Liver (tissue), 9 donors: ENCODE measurements around the gene PRDM2. TPM values are rescaled to one million over a fixed set of nuclear protein-coding genes. Genes with fewer than 3 reads are reported as not detected.

Experiments used
- DNase-seq: peaks from one replicate; pipeline ENCODE4 v3.0.0-alpha.2; 2017; ENCODE audit warnings: low spot score
- H3K27ac ChIP-seq, 2 donors: one replicate each; pipeline ENCODE4 v1.7.0; 2013; ENCODE audit warnings: inconsistent platforms in 2 of 2, low read length in 2 of 2, control low read depth in 1 of 2, low read depth in 1 of 2, mild to moderate bottlenecking in 1 of 2
- H3K27me3 ChIP-seq, 4 donors: one replicate each; pipeline versions ENCODE4 v1.6.1 to v1.7.0; 2013; ENCODE audit warnings: low read length in 3 of 4, inconsistent platforms in 1 of 4, mild to moderate bottlenecking in 1 of 4, moderate library complexity in 1 of 4; ENCODE audit not compliant: control insufficient read depth in 4 of 4, insufficient read depth in 4 of 4
- H3K36me3 ChIP-seq, 4 donors: one replicate each; pipeline versions ENCODE4 v1.6.1 to v1.7.0; 2013; ENCODE audit warnings: low read length in 3 of 4, mild to moderate bottlenecking in 3 of 4, low read depth in 1 of 4, moderate library complexity in 1 of 4; ENCODE audit not compliant: control insufficient read depth in 4 of 4, insufficient read depth in 3 of 4
- H3K4me1 ChIP-seq, 4 donors: one replicate each; pipeline versions ENCODE4 v1.6.1 to v1.7.0; 2013; ENCODE audit warnings: low read length in 3 of 4, mild to moderate bottlenecking in 3 of 4, moderate library complexity in 1 of 4; ENCODE audit not compliant: control insufficient read depth in 4 of 4, insufficient read depth in 4 of 4
- H3K4me3 ChIP-seq, 3 donors: one replicate each; pipeline versions ENCODE4 v1.6.1 to v1.7.0; 2013; ENCODE audit warnings: low read length in 3 of 3, control low read depth in 1 of 3, low read depth in 1 of 3, mild to moderate bottlenecking in 1 of 3
- H3K9ac ChIP-seq, 2 donors: one replicate each; pipeline ENCODE4 v1.7.0; 2013; ENCODE audit warnings: low read length in 2 of 2, mild to moderate bottlenecking in 2 of 2, moderate library complexity in 2 of 2, control low read depth in 1 of 2, low read depth in 1 of 2
- H3K9me3 ChIP-seq, 4 donors: one replicate each; pipeline versions ENCODE4 v1.6.1 to v1.7.0; 2013; ENCODE audit warnings: low read length in 3 of 4; ENCODE audit not compliant: control insufficient read depth in 4 of 4
- EGR1 ChIP-seq, 2 donors: IDR thresholded peaks; 2 replicates each; pipeline ENCODE4 v1.6.1; 2016 to 2018; ENCODE audit warnings: antibody characterized with exemption in 2 of 2, low read depth in 2 of 2
- FOXA1 ChIP-seq: IDR thresholded peaks from 2 replicates; pipeline ENCODE4 v1.6.1; 2016; ENCODE audit warnings: antibody characterized with exemption
- FOXA2 ChIP-seq: IDR thresholded peaks from 2 replicates; pipeline ENCODE4 v1.6.1; 2016; ENCODE audit warnings: antibody characterized with exemption
- GABPA ChIP-seq, 2 donors: IDR thresholded peaks in 1 of 2; conservative IDR thresholded peaks in 1 of 2; 2 replicates each; pipeline ENCODE4 v1.6.1; 2016; ENCODE audit warnings: antibody characterized with exemption in 2 of 2, mild to moderate bottlenecking in 1 of 2, moderate library complexity in 1 of 2
- HNF4A ChIP-seq, 2 donors: conservative IDR thresholded peaks; 2 replicates each; pipeline ENCODE4 v1.6.1; 2016; ENCODE audit warnings: antibody characterized with exemption in 2 of 2, mild to moderate bottlenecking in 2 of 2
- HNF4G ChIP-seq: IDR thresholded peaks from 2 replicates; pipeline ENCODE4 v1.6.1; 2016; ENCODE audit warnings: antibody characterized with exemption
- JUND ChIP-seq, 2 donors: IDR thresholded peaks; 2 replicates each; pipeline ENCODE4 v1.6.1; 2016; ENCODE audit warnings: antibody characterized with exemption in 2 of 2
- NR2F2 ChIP-seq: IDR thresholded peaks from 2 replicates; pipeline ENCODE4 v1.6.1; 2016; ENCODE audit warnings: antibody characterized with exemption
- RAD21 ChIP-seq, 2 donors: IDR thresholded peaks; 2 replicates each; pipeline ENCODE4 v1.6.1; 2016; ENCODE audit warnings: antibody characterized with exemption in 2 of 2, mild to moderate bottlenecking in 2 of 2
- RXRA ChIP-seq, 2 donors: IDR thresholded peaks; 2 replicates each; pipeline ENCODE4 v1.6.1; 2017 to 2018; ENCODE audit warnings: antibody characterized with exemption in 2 of 2, mild to moderate bottlenecking in 1 of 2
- SP1 ChIP-seq: IDR thresholded peaks from 2 replicates; pipeline ENCODE4 v1.6.1; 2018; ENCODE audit warnings: antibody characterized with exemption, mild to moderate bottlenecking
- TAF1 ChIP-seq: conservative IDR thresholded peaks from 2 replicates; pipeline ENCODE4 v1.6.1; 2016; ENCODE audit warnings: antibody characterized with exemption, mild to moderate bottlenecking
- YY1 ChIP-seq: IDR thresholded peaks from 2 replicates; pipeline ENCODE4 v1.6.1; 2016; ENCODE audit warnings: antibody characterized with exemption, mild to moderate bottlenecking
- WGBS: extraction: QIAGEN DNeasy Blood & Tissue Kit; methylation state at CpG from one replicate; pipeline ENCODE4 v1.1.7; 2013; 5-methylcytosine and 5-hydroxymethylcytosine counted together
- polyA plus RNA-seq, 2 donors: library from polyadenylated mRNA; stranded (reverse) in 1 of 2; unstranded in 1 of 2; fragments of 200-250 nt in 1 of 2; fragments of >200 nt in 1 of 2; fragmentation: Nextera tagmentation in 1 of 2; extraction: Ambion mirVana in 1 of 2; gene quantifications; one replicate each; pipeline versions ENCODE4 v1.2.1 to v1.2.3, GENCODE V29; 2013 to 2015
- total RNA-seq, 2 donors: library from RNA; depleted of rRNA; stranded (reverse); fragments of >200 nt; gene quantifications; one replicate each; pipeline ENCODE4 v1.2.3, GENCODE V29; 2014
- TF ChIP-seq, protein P1 (sequence below): IDR thresholded peaks from 2 replicates; pipeline ENCODE4 v1.6.1; 2016; ENCODE audit warnings: antibody characterized with exemption
- TF ChIP-seq, protein P2 (sequence below): IDR thresholded peaks from 2 replicates; pipeline ENCODE4 v1.6.1; 2016; ENCODE audit warnings: antibody characterized with exemption
- TF ChIP-seq, protein P3 (sequence below): IDR thresholded peaks from 2 replicates; pipeline ENCODE4 v1.6.1; 2016; ENCODE audit warnings: antibody characterized with exemption, mild to moderate bottlenecking
- TF ChIP-seq, protein P4 (sequence below): IDR thresholded peaks from 2 replicates; pipeline ENCODE4 v1.6.1; 2016; ENCODE audit warnings: antibody characterized with exemption
- TF ChIP-seq, protein P5 (sequence below): fragments of 150-350 bp; IDR thresholded peaks from 2 replicates; pipeline ENCODE4 v1.5.1; 2017; ENCODE audit warnings: improper control_type of control experiment, low read depth, low read length; ENCODE audit not compliant: missing input control
- donor health status: healthy.
- donor health status: healthy.
- donor health status: healthy.
- donor health status: healthy.
- donor health status: healthy.

Gene PRDM2
- total and polyA plus RNA-seq, 4 donors = 4.5 to 13.9 (median 7.9) TPM

DNA sequence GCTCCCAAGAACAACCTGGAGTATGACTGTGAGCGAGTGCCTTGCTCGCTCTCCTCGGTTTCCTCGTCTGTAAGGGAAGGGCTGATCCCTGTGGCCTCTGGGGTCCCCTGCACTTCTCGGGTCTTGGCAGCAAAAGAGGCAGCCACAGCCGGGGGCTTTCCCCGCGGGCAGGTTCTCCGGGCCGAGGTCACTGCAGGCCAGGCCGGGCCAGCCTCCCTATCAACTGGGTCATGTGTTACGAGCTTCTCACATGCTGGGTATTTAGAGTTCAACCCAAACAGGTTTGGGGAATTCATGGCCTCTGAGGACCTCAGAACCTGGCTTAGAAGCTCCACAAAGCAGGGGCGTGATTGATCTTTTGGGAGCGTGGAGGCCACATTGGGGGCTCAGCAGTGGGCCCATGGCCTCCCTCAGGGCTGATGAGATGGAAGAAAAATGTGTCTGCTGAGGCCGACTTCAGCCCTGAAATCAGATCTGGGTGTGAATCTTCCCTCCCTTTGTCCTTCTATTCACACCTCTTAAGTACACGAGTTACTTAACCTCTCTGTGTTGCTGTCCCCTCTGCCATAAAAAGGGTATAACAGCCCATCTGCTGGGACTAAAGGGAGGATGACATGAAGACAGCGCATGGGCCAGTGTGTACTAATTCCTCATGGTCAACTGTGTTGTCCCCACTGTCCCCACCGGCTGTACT, 103.7 kb downstream of the PRDM2 start (continued):
- TF ChIP-seq GABPA (IDR thresholded peaks at IDR 0.05 in 1 of 2, conservative IDR thresholded peaks at IDR 0.05 in 1 of 2) (no peak), HNF4A (conservative IDR thresholded peaks at IDR 0.05) (no peak)
- TF ChIP-seq, protein P1, sequence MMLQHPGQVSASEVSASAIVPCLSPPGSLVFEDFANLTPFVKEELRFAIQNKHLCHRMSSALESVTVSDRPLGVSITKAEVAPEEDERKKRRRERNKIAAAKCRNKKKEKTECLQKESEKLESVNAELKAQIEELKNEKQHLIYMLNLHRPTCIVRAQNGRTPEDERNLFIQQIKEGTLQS = no peak

DNA sequence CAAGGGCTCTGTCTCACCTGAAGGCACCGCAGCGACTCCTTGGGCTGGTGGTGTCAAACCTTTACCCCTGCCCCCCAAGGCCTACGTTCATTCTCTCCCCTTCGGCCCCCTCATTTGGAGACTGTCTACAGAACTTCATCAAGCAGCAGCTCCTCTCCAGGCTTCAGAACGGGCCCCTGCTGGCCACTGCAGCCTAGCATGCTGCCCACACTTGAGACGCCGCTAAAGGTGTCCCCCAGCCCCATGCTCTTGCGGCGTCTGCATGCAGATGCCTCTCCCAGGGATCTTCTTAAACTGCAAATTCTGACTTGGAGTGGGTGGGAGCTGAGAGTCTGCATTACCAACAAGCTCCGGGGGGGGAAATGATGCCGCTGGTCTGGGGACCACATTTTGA, 104.2 kb downstream of the PRDM2 start:
- H3K4me3 ChIP-seq = no peak overlapping the region
- DNase-seq = no peak
- H3K27me3 ChIP-seq = no peaks in the 10 kb centered on the region
- H3K4me1 ChIP-seq = peaks cover 3 to 21% (median 6%) of the 10 kb centered on the region in 4 donors
- no peak overlapping the region for H3K27ac ChIP-seq
- H3K36me3 ChIP-seq = no peaks in the 10 kb centered on the region
- H3K9ac ChIP-seq = no peak overlapping the region
- no peaks in the 10 kb centered on the region for H3K9me3 ChIP-seq
- WGBS = 95% methylated on average over 11 of the region's 11 CpGs
- TF ChIP-seq JUND (IDR thresholded peaks at IDR 0.05) = no peak
- TF ChIP-seq EGR1 (IDR thresholded peaks at IDR 0.05; ENCODE audit: low read depth in 2 of 2) = no peak
- TF ChIP-seq SP1 = no peak
- no peak for TF ChIP-seq GABPA (IDR thresholded peaks at IDR 0.05 in 1 of 2, conservative IDR thresholded peaks at IDR 0.05 in 1 of 2)
- TF ChIP-seq, protein P2, sequence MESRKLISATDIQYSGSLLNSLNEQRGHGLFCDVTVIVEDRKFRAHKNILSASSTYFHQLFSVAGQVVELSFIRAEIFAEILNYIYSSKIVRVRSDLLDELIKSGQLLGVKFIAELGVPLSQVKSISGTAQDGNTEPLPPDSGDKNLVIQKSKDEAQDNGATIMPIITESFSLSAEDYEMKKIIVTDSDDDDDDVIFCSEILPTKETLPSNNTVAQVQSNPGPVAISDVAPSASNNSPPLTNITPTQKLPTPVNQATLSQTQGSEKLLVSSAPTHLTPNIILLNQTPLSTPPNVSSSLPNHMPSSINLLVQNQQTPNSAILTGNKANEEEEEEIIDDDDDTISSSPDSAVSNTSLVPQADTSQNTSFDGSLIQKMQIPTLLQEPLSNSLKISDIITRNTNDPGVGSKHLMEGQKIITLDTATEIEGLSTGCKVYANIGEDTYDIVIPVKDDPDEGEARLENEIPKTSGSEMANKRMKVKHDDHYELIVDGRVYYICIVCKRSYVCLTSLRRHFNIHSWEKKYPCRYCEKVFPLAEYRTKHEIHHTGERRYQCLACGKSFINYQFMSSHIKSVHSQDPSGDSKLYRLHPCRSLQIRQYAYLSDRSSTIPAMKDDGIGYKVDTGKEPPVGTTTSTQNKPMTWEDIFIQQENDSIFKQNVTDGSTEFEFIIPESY = no peak
- TF ChIP-seq, protein P3, sequence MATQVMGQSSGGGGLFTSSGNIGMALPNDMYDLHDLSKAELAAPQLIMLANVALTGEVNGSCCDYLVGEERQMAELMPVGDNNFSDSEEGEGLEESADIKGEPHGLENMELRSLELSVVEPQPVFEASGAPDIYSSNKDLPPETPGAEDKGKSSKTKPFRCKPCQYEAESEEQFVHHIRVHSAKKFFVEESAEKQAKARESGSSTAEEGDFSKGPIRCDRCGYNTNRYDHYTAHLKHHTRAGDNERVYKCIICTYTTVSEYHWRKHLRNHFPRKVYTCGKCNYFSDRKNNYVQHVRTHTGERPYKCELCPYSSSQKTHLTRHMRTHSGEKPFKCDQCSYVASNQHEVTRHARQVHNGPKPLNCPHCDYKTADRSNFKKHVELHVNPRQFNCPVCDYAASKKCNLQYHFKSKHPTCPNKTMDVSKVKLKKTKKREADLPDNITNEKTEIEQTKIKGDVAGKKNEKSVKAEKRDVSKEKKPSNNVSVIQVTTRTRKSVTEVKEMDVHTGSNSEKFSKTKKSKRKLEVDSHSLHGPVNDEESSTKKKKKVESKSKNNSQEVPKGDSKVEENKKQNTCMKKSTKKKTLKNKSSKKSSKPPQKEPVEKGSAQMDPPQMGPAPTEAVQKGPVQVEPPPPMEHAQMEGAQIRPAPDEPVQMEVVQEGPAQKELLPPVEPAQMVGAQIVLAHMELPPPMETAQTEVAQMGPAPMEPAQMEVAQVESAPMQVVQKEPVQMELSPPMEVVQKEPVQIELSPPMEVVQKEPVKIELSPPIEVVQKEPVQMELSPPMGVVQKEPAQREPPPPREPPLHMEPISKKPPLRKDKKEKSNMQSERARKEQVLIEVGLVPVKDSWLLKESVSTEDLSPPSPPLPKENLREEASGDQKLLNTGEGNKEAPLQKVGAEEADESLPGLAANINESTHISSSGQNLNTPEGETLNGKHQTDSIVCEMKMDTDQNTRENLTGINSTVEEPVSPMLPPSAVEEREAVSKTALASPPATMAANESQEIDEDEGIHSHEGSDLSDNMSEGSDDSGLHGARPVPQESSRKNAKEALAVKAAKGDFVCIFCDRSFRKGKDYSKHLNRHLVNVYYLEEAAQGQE = no peak
- TF ChIP-seq TAF1 = no peak
- TF ChIP-seq NR2F2 = no peak
- no peak for TF ChIP-seq FOXA1
- TF ChIP-seq HNF4G = no peak
- TF ChIP-seq, protein P4, sequence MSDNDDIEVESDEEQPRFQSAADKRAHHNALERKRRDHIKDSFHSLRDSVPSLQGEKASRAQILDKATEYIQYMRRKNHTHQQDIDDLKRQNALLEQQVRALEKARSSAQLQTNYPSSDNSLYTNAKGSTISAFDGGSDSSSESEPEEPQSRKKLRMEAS = no peak

DNA sequence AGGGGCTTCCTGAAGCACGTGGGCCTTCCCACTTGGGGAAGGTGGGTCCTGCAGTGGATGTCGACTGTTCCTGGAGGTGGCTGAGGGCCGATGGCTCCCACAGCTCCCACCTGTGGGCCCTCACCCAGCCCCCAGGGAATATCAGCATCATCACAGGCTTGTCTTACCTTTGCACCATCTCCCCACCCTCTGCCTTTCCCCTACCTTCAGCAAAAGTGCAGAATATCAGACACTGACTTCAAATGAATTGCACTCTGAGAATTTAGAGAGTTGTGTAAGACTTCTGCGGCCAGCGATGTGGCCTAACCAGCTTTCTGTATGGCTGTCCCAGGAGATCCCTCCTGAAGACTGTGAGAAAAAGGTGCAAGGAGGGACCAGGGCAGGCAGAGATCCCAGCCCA, 105.4 kb downstream of the PRDM2 start:
- WGBS = 87% methylated on average over 5 of the region's 5 CpGs
- TF ChIP-seq RAD21 (IDR thresholded peaks at IDR 0.05) (no peak), JUND (IDR thresholded peaks at IDR 0.05) (no peak), FOXA2 (no peak), SP1 (no peak), TAF1 (no peak), FOXA1 (no peak), HNF4G (no peak), RXRA (IDR thresholded peaks at IDR 0.05) (no peak), YY1 (no peak), HNF4A (conservative IDR thresholded peaks at IDR 0.05) (no peak)
- TF ChIP-seq, protein P5, sequence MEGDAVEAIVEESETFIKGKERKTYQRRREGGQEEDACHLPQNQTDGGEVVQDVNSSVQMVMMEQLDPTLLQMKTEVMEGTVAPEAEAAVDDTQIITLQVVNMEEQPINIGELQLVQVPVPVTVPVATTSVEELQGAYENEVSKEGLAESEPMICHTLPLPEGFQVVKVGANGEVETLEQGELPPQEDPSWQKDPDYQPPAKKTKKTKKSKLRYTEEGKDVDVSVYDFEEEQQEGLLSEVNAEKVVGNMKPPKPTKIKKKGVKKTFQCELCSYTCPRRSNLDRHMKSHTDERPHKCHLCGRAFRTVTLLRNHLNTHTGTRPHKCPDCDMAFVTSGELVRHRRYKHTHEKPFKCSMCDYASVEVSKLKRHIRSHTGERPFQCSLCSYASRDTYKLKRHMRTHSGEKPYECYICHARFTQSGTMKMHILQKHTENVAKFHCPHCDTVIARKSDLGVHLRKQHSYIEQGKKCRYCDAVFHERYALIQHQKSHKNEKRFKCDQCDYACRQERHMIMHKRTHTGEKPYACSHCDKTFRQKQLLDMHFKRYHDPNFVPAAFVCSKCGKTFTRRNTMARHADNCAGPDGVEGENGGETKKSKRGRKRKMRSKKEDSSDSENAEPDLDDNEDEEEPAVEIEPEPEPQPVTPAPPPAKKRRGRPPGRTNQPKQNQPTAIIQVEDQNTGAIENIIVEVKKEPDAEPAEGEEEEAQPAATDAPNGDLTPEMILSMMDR = no peak
- TF ChIP-seq, protein P2 = no peak
- TF ChIP-seq, protein P4 = no peak

More for the DNA sequence above, 105.4 kb downstream of the PRDM2 start:
- no peak for DNase-seq
- Histone ChIP-seq H3K9me3 (no peaks in the 10 kb centered on the region), H3K9ac (no peak overlapping the region), H3K27ac (no peak overlapping the region), H3K4me1 (peaks cover 0 to 11% (median 5%) of the 10 kb centered on the region in 4 donors), H3K4me3 (no peak overlapping the region), H3K36me3 (no peaks in the 10 kb centered on the region), H3K27me3 (no peaks in the 10 kb centered on the region)
